RPMI8226 (cell line): Measurements from ENCODE around the gene SORL1-AS1.

ENCODE experiments used
- DNase-seq: peaks from one replicate; pipeline ENCODE4 v3.0.0-alpha.2; 2015

The SORL1-AS1 gene

GRCh38 chr11:121474680-121475079, 21.9 kb upstream of the SORL1-AS1 start:
- DNase-seq, result no peak

GRCh38 chr11:121473064-121473777, 20.5 kb upstream of the SORL1-AS1 start:
- DNase-seq, result no peak

- no peak for DNase-seq
These were observed 19.5 kb upstream of the SORL1-AS1 start for GRCh38 chr11:121472312-121472711.

- no peak for DNase-seq
These were observed 18.4 kb upstream of the SORL1-AS1 start for GRCh38 chr11:121471167-121471566.

- DNase-seq, result no peak
These were observed 17.1 kb upstream of the SORL1-AS1 start for GRCh38 chr11:121469910-121470309.

- DNase-seq, result peak; percentile 20
These were observed 15.2 kb upstream of the SORL1-AS1 start for GRCh38 chr11:121467965-121468364.

- no peak for DNase-seq
These were observed 14.7 kb upstream of the SORL1-AS1 start for GRCh38 chr11:121467471-121467870.

GRCh38 chr11:121466063-121466794, 13.5 kb upstream of the SORL1-AS1 start:
- DNase-seq, result no peak

- no peak for DNase-seq
These were observed 12.9 kb upstream of the SORL1-AS1 start for GRCh38 chr11:121465709-121466062.

- peak; percentile 19 for DNase-seq
These were observed 11.7 kb upstream of the SORL1-AS1 start for GRCh38 chr11:121464352-121464946.

- DNase-seq, result no peak
These were observed 11.0 kb upstream of the SORL1-AS1 start for GRCh38 chr11:121463689-121464335.

GRCh38 chr11:121461843-121462242, 9.1 kb upstream of the SORL1-AS1 start:
- no peak for DNase-seq

GRCh38 chr11:121460941-121461514, 8.3 kb upstream of the SORL1-AS1 start:
- no peak for DNase-seq

- DNase-seq, result no peak
These were observed 6.7 kb upstream of the SORL1-AS1 start for GRCh38 chr11:121459413-121460017.

- DNase-seq, result no peak
These were observed 5.8 kb upstream of the SORL1-AS1 start for GRCh38 chr11:121458551-121458950.

- DNase-seq, result no peak
These were observed 4.2 kb upstream of the SORL1-AS1 start for GRCh38 chr11:121456816-121457431.

- no peak for DNase-seq
These were observed 3.4 kb upstream of the SORL1-AS1 start for GRCh38 chr11:121456151-121456550.

GRCh38 chr11:121455115-121455514, 2.3 kb upstream of the SORL1-AS1 start:
- no peak for DNase-seq

- DNase-seq, result no peak
These were observed 977 bp upstream of the SORL1-AS1 start for GRCh38 chr11:121453589-121454299.

GRCh38 chr11:121451986-121452608, 670 bp downstream of the SORL1-AS1 start, which contains the start of gene SORL1:
Gene SORL1, plus strand, starts transcription at chr11:121452314. Its CDS starts 18 bp downstream, at chr11:121452332.
- DNase-seq, result peak; percentile 49
